IMR-90 (cell line): ENCODE results near the gene TAC4. TPM values are rescaled to one million over a fixed set of nuclear protein-coding genes. Genes with fewer than 3 reads are reported as not detected.

Source experiments
- ATAC-seq: fragments of 200-7000 bp; cut with Tn5 transposase; 2 replicates; pipeline ENCODE4 v1.9.1; 2020; ENCODE audit warnings: low read depth, mild to moderate bottlenecking, moderate library complexity
- BruUV-seq: library from RNA; stranded (reverse); fragments of 400-500 nt; replicated peaks from 2 replicates; lab custom pipeline; 2021; lab: Mats Ljungman, UMichigan
- CTCF ChIA-PET: fragments of 300-600 bp; formaldehyde crosslinking; extraction: SDS; loops from one replicate; lab custom pipeline; 2021; ENCODE audit warnings: antibody characterized with exemption; lab: Yijun Ruan, JAX
- POLR2A ChIA-PET: fragments of 300-600 bp; sonication (Branson Sonifier 250); formaldehyde crosslinking; loops from one replicate; lab custom pipeline; 2022; ENCODE audit warnings: antibody characterized with exemption; ENCODE audit not compliant: unreplicated experiment; lab: Charles Lee
- DNase-seq: peaks from one replicate; pipeline ENCODE4 v3.0.0; 2013
- H2AFZ ChIP-seq: replicated peaks from 2 replicates; pipeline ENCODE3; 2013; ENCODE audit warnings: low read length, mild to moderate bottlenecking; ENCODE audit not compliant: poor library complexity
- H2AK5ac ChIP-seq: 2 replicates; pipeline ENCODE4 v1.6.1; 2013; ENCODE audit warnings: low read depth, low read length, inconsistent platforms
- H2AK9ac ChIP-seq: replicated peaks from 2 replicates; pipeline ENCODE3; 2013; ENCODE audit warnings: mild to moderate bottlenecking, low read depth, low read length, moderate library complexity; ENCODE audit not compliant: poor library complexity
- H2BK120ac ChIP-seq: 2 replicates; pipeline ENCODE4 v1.6.1; 2013; ENCODE audit warnings: low read depth, low read length, inconsistent platforms
- H2BK15ac ChIP-seq: 3 replicates; pipeline ENCODE4 v1.6.1; 2013; ENCODE audit warnings: low read depth, low read length, inconsistent platforms
- H2BK20ac ChIP-seq: 2 replicates; pipeline ENCODE4 v1.6.1; 2013; ENCODE audit warnings: low read depth, mild to moderate bottlenecking, inconsistent platforms, low read length, moderate library complexity
- H2BK5ac ChIP-seq: 2 replicates; pipeline ENCODE4 v1.6.1; 2013; ENCODE audit warnings: mild to moderate bottlenecking, low read depth, low read length, inconsistent platforms; ENCODE audit not compliant: poor library complexity, severe bottlenecking
- H3K14ac ChIP-seq: replicated peaks from 2 replicates; pipeline ENCODE4 v1.6.1; 2013; ENCODE audit warnings: low read depth, low read length, inconsistent platforms
- H3K18ac ChIP-seq: 2 replicates; pipeline ENCODE4 v1.6.1; 2013; ENCODE audit warnings: low read depth, low read length, control low read depth
- H3K23ac ChIP-seq: 2 replicates; pipeline ENCODE4 v1.6.1; 2013; ENCODE audit warnings: low read depth, low read length, inconsistent platforms
- H3K27ac ChIP-seq: 2 replicates; pipeline ENCODE4 v1.5.1; 2013; ENCODE audit warnings: mild to moderate bottlenecking, control low read depth, low read length; ENCODE audit not compliant: insufficient read depth
- H3K27me3 ChIP-seq: 2 replicates; pipeline ENCODE4 v1.6.1; 2013; ENCODE audit warnings: low read length; ENCODE audit not compliant: control insufficient read depth, insufficient read depth
- H3K36me3 ChIP-seq: 2 replicates; pipeline ENCODE4 v1.6.1; 2013; ENCODE audit warnings: low read length, mixed read lengths; ENCODE audit not compliant: control insufficient read depth, insufficient read depth
- H3K4ac ChIP-seq: 2 replicates; pipeline ENCODE4 v1.6.1; 2013; ENCODE audit warnings: low read depth, low read length, inconsistent platforms
- H3K4me1 ChIP-seq: 2 replicates; pipeline ENCODE4 v1.6.1; 2013; ENCODE audit warnings: low read length, mixed read lengths; ENCODE audit not compliant: control insufficient read depth, insufficient read depth
- H3K4me2 ChIP-seq: 2 replicates; pipeline ENCODE4 v1.6.1; 2013; ENCODE audit warnings: low read depth, mild to moderate bottlenecking, control low read depth, low read length, moderate library complexity
- H3K4me3 ChIP-seq: 2 replicates; pipeline ENCODE4 v1.5.1; 2013; ENCODE audit warnings: low read depth, mild to moderate bottlenecking, control low read depth, low read length, moderate library complexity; ENCODE audit not compliant: insufficient read depth
- H3K56ac ChIP-seq: 2 replicates; pipeline ENCODE4 v1.6.1; 2013; ENCODE audit warnings: low read length, inconsistent platforms; ENCODE audit not compliant: insufficient read depth; ENCODE audit errors: extremely low read depth
- H3K79me1 ChIP-seq, 2 experiments: 2 replicates each; pipeline ENCODE4 v1.6.1; 2013; ENCODE audit warnings: low read length in 2 of 2, inconsistent platforms in 1 of 2, low read depth in 1 of 2
- H3K9ac ChIP-seq: 2 replicates; pipeline ENCODE4 v1.6.1; 2013; ENCODE audit warnings: low read depth, low read length, control low read depth
- H3K9me1 ChIP-seq: 2 replicates; pipeline ENCODE4 v1.6.1; 2013; ENCODE audit warnings: low read length, inconsistent platforms; ENCODE audit not compliant: insufficient read depth
- H3K9me3 ChIP-seq: 2 replicates; pipeline ENCODE4 v1.6.1; 2013; ENCODE audit warnings: low read length; ENCODE audit not compliant: control insufficient read depth, insufficient read depth
- H4K20me1 ChIP-seq: 2 replicates; pipeline ENCODE4 v1.6.1; 2013; ENCODE audit warnings: low read length, inconsistent platforms; ENCODE audit not compliant: insufficient read depth
- H4K5ac ChIP-seq: 2 replicates; pipeline ENCODE4 v1.6.1; 2013; ENCODE audit warnings: mild to moderate bottlenecking, low read depth, low read length, control low read depth
- H4K8ac ChIP-seq, 2 experiments: 2 replicates each; pipeline ENCODE4 v1.6.1; 2013; ENCODE audit warnings: low read depth in 2 of 2, low read length in 2 of 2, control low read depth in 1 of 2, inconsistent platforms in 1 of 2
- H4K91ac ChIP-seq: 2 replicates; pipeline ENCODE4 v1.6.1; 2013; ENCODE audit warnings: low read depth, low read length, inconsistent platforms; ENCODE audit not compliant: insufficient read depth
- FOS ChIP-seq: fragments of 150-350 bp; IDR thresholded peaks from 2 replicates; pipeline ENCODE4 v1.6.1; 2016; ENCODE audit warnings: low read depth, low read length
- RFX5 ChIP-seq: IDR thresholded peaks from 2 replicates; pipeline ENCODE4 v1.8.0; 2012; ENCODE audit warnings: low read depth, mild to moderate bottlenecking, low read length, moderate library complexity
- WGBS, 2 experiments: methylation state at CpG; one replicate each; pipeline versions ENCODE4 v1.1.5 to v1.1.7; 2013; ENCODE audit warnings: missing lambda C conversion rate in 2 of 2; ENCODE audit not compliant: insufficient read length in 1 of 2; ENCODE audit errors: extremely low coverage in 2 of 2; 5-methylcytosine and 5-hydroxymethylcytosine counted together
- dilution Hi-C: fragments of 300-500 bp; cut with HindIII; formaldehyde crosslinking; loops from one replicate; pipeline ENCODE4 v1.14.3; 2018; ENCODE audit warnings: low sequenced_read_pairs; ENCODE audit not compliant: unreplicated experiment
- in situ Hi-C: fragments of 300-500 bp; cut with MboI; formaldehyde crosslinking; loops from 3 replicates; pipeline ENCODE4 v1.14.3; 2019; ENCODE audit warnings: low sequenced_read_pairs, inconsistent platforms, mixed read lengths
- intact Hi-C: fragments of 100-400 bp; cut with micrococcal nuclease; formaldehyde crosslinking; loops from 2 replicates; pipeline ENCODE4 v1.10.0; 2022
- polyA plus RNA-seq, 3 experiments: library from polyadenylated mRNA; depleted of rRNA; stranded (reverse); fragments of >200 nt; gene quantifications; 2 replicates each; pipeline ENCODE4 v1.2.3, GENCODE V29; 2012; ENCODE audit warnings: low replicate concordance in 1 of 3
- total RNA-seq: library from RNA; depleted of rRNA; stranded (reverse); fragments of >200 nt; gene quantifications from 2 replicates; pipeline ENCODE4 v1.2.3, GENCODE V29; 2012

TAC4 gene
- total and polyA plus RNA-seq, 2 of the 4 experiments (the other 2 are of a cell fraction), result not detected

DNA sequence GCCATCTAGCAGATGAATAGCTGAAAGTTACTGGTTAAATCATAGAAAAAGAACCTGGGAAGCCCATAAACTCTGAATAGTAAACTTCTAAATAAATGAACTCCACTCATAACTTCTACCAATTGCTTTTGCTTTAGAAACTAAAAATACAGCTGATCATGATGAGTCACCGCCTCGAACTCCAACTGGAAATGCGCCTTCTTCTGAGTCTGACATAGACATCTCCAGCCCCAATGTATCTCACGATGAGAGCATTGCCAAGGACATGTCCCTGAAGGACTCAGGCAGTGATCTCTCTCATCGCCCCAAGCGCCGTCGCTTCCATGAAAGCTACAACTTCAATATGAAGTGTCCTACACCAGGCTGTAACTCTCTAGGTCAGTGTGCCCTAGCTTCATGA is 49.7 kb downstream of the TAC4 start:
- no peak overlapping the region for H3K27ac ChIP-seq
- H3K9me1 ChIP-seq, result peaks cover 5% of the 10 kb centered on the region

More for the DNA sequence above, 49.7 kb downstream of the TAC4 start:
- no peak overlapping the region for H3K14ac ChIP-seq
- H3K4ac ChIP-seq, result no peak overlapping the region
- H2AK5ac ChIP-seq, result no peak overlapping the region
- no peak overlapping the region for H2BK15ac ChIP-seq
- H3K56ac ChIP-seq, result no peak overlapping the region
- dilution Hi-C loops (no loop called here), intact Hi-C loops (no loop called here), in situ Hi-C loops (no loop called here)
- ATAC-seq (peak; percentile 44), DNase-seq (peak; percentile 71)
- no peak overlapping the region for H4K91ac ChIP-seq
- H3K36me3 ChIP-seq, result peaks cover 41% of the 10 kb centered on the region
- H3K9me3 ChIP-seq, result no peaks in the 10 kb centered on the region
- H4K8ac ChIP-seq, result no peak overlapping the region
- WGBS, 2 experiments, result no CpG with 5 or more reads among the region's 8 CpGs
- no peak overlapping the region for H3K23ac ChIP-seq
- TF ChIP-seq FOS (peak; percentile 34; the same call in 1 of the 2 replicates), RFX5 (no peak)
- H4K5ac ChIP-seq, result no peak overlapping the region
- BruUV-seq, result no TSS peak
- H3K4me1 ChIP-seq, result 0 out of 2 replicates have a peak, but pooled peaks cover 2% of the 10 kb centered on the region
- H2AK9ac ChIP-seq, result no peak overlapping the region
- H2BK20ac ChIP-seq, result no peak overlapping the region
- no peak overlapping the region for H2BK120ac ChIP-seq
- peaks cover 28 to 69% of the 10 kb centered on the region in 2 experiments for H3K79me1 ChIP-seq
- H3K9ac ChIP-seq, result no peak overlapping the region
- H3K27me3 ChIP-seq, result no peaks in the 10 kb centered on the region
- no peak overlapping the region for H2BK5ac ChIP-seq
- H3K18ac ChIP-seq, result no peak overlapping the region
- H3K4me2 ChIP-seq, result no peak overlapping the region
- CTCF ChIA-PET, result interaction anchor here (1.8 kb wide), 1 partner anchor 13 kb away, joined by 5 read pairs; no protein-coding TSS in a partner anchor
- H2AFZ ChIP-seq, result no peak overlapping the region
- POLR2A ChIA-PET, result interaction anchor here (1.2 kb wide), 1 partner anchor 10 kb away, joined by 4 read pairs; no protein-coding TSS in a partner anchor
- no peak overlapping the region for H3K4me3 ChIP-seq
- peaks cover 39% of the 10 kb centered on the region; the same call in 1 of the 2 replicates for H4K20me1 ChIP-seq
